ENCODE data around the gene GRM4.

GRCh38 chr6:34085453-34086170 is 60.3 kb downstream of the GRM4 start:
- no peak for TF ChIP-seq CTCF (IDR thresholded peaks at IDR 0.05 in 2 of 3, conservative IDR thresholded peaks at IDR 0.05 in 1 of 3; ENCODE audit: insufficient read depth in 2 of 3, low read depth in 1 of 3, low read length in 3 of 3)
- TF ChIP-seq ZNF830 (CRISPR knock-in tag; IDR thresholded peaks at IDR 0.05): no peak
- TF ChIP-seq RNF2 (IDR thresholded peaks at IDR 0.05): no peak
- no peak for TF ChIP-seq CBFB (CRISPR knock-in tag; IDR thresholded peaks at IDR 0.05)
- TF ChIP-seq PATZ1 (CRISPR knock-in tag; IDR thresholded peaks at IDR 0.05; ENCODE audit: borderline replicate concordance): no peak
- no peak for TF ChIP-seq ARHGAP35 (IDR thresholded peaks at IDR 0.05; ENCODE audit: partially characterized antibody)
- no peak for TF ChIP-seq SETDB1 (IDR thresholded peaks at IDR 0.05; ENCODE audit: low read length)
- TF ChIP-seq ELF4 (CRISPR knock-in tag; IDR thresholded peaks at IDR 0.05): no peak
- no peak for TF ChIP-seq HDAC6 (IDR thresholded peaks at IDR 0.05; ENCODE audit: low read depth, low read length)
- TF ChIP-seq ZNF79 (CRISPR knock-in tag; IDR thresholded peaks at IDR 0.05; ENCODE audit: low read depth): no peak
- TF ChIP-seq ZBTB2 (IDR thresholded peaks at IDR 0.05): no peak
- no peak for TF ChIP-seq TCF3 (CRISPR knock-in tag; IDR thresholded peaks at IDR 0.05)
